B cell (primary cell): ENCODE data around the gene ADI1. TPM values are rescaled to one million over a fixed set of nuclear protein-coding genes. Genes with fewer than 3 reads are reported as not detected.

Experiments used
- ATAC-seq: fragments of 200-7000 bp; cut with Tn5 transposase; one replicate; pipeline ENCODE4 v1.10.0; 2021; ENCODE audit warnings: low read depth, mild to moderate bottlenecking, moderate number of reproducible peaks, moderate library complexity
- CTCF ChIA-PET: fragments of 350-600 bp; sonication (Branson Sonifier 250); formaldehyde crosslinking; loops from one replicate; lab custom pipeline; 2021; ENCODE audit warnings: antibody characterized with exemption, inconsistent platforms; lab: Charles Lee
- POLR2A ChIA-PET: fragments of 350-600 bp; sonication (Branson Sonifier 250); formaldehyde crosslinking; loops from one replicate; lab custom pipeline; 2021; ENCODE audit warnings: antibody characterized with exemption; lab: Charles Lee
- DNase-seq: peaks from one replicate; pipeline ENCODE4 v3.0.0; 2013
- H2AFZ ChIP-seq: 2 replicates; pipeline ENCODE4 v1.6.1; 2012; ENCODE audit warnings: mild to moderate bottlenecking, low read depth, low read length; ENCODE audit not compliant: insufficient read depth, poor library complexity, severe bottlenecking
- H3K27ac ChIP-seq, 2 donors: 1 replicate in 1 of 2; 2 replicates in 1 of 2; pipeline ENCODE4 v1.5.1; 2012 to 2013; ENCODE audit warnings: low read length in 2 of 2, mild to moderate bottlenecking in 2 of 2, moderate library complexity in 1 of 2
- H3K27me3 ChIP-seq, 4 experiments: fragments of 200-600 bp in 1 of 4; sonication (generic) in 1 of 4; replicated peaks in 1 of 4; 1 replicate in 2 of 4; 2 replicates in 2 of 4; pipeline versions ENCODE4 v1.6.1 to v1.7.0; 2013 to 2016; ENCODE audit warnings: low read length in 3 of 4, mild to moderate bottlenecking in 2 of 4, mixed read lengths in 1 of 4, moderate library complexity in 1 of 4; ENCODE audit not compliant: insufficient read depth in 4 of 4, control insufficient read depth in 3 of 4; ENCODE audit errors: control extremely low read depth in 1 of 4
- H3K36me3 ChIP-seq, 2 experiments: replicated peaks in 1 of 2; 1 replicate in 1 of 2; 2 replicates in 1 of 2; pipeline versions ENCODE4 v1.6.1 to v1.7.1; 2013; ENCODE audit warnings: low read length in 1 of 2; ENCODE audit not compliant: insufficient read depth in 2 of 2, control insufficient read depth in 1 of 2; ENCODE audit errors: control extremely low read depth in 1 of 2, extremely low read depth in 1 of 2
- H3K4me1 ChIP-seq, 2 donors: fragments of 200-600 bp in 1 of 2; sonication (generic) in 1 of 2; 1 replicate in 1 of 2; 2 replicates in 1 of 2; pipeline versions ENCODE4 v1.5.1 to v1.6.1; 2013 to 2017; ENCODE audit warnings: low read length in 2 of 2; ENCODE audit not compliant: control insufficient read depth in 2 of 2, insufficient read depth in 2 of 2
- H3K4me2 ChIP-seq: replicated peaks from 2 replicates; pipeline ENCODE3; 2012; ENCODE audit warnings: mild to moderate bottlenecking, low read depth, low read length; ENCODE audit not compliant: poor library complexity, severe bottlenecking
- H3K4me3 ChIP-seq, 5 experiments: fragments of 200-600 bp in 1 of 5; sonication (generic) in 1 of 5; 1 replicate in 3 of 5; 2 replicates in 2 of 5; pipeline versions ENCODE4 v1.5.1 to v1.7.0; 2011 to 2016; ENCODE audit warnings: low read length in 4 of 5, mild to moderate bottlenecking in 4 of 5, low read depth in 2 of 5, control low read depth in 1 of 5, moderate library complexity in 1 of 5; ENCODE audit not compliant: insufficient read depth in 1 of 5; ENCODE audit errors: control extremely low read depth in 1 of 5, extremely low read depth in 1 of 5
- H3K79me2 ChIP-seq: fragments of 200-600 bp; sonication (generic); one replicate; pipeline ENCODE4 v1.6.0; 2016; ENCODE audit warnings: low read length; ENCODE audit not compliant: control insufficient read depth, insufficient read depth
- H3K9ac ChIP-seq: fragments of 200-600 bp; sonication (generic); 2 replicates; pipeline ENCODE4 v1.6.1; 2017; ENCODE audit warnings: mild to moderate bottlenecking, low read length, moderate library complexity
- H3K9me3 ChIP-seq, 3 donors: one replicate each; pipeline versions ENCODE4 v1.6.1 to v1.7.1; 2013; ENCODE audit warnings: low read length in 2 of 3; ENCODE audit not compliant: control insufficient read depth in 2 of 3, insufficient read depth in 1 of 3; ENCODE audit errors: control extremely low read depth in 1 of 3
- H4K20me1 ChIP-seq: 2 replicates; pipeline ENCODE4 v1.6.0; 2012; ENCODE audit warnings: mild to moderate bottlenecking, low read length; ENCODE audit not compliant: insufficient read depth, control insufficient read depth, poor library complexity, severe bottlenecking
- H3K27ac Mint-ChIP-seq: one replicate; pipeline ENCODE4 v1.8.0; 2021; ENCODE audit warnings: mixed read lengths
- H3K27me3 Mint-ChIP-seq: one replicate; pipeline ENCODE4 v1.8.0; 2021; ENCODE audit warnings: mixed read lengths
- H3K4me1 Mint-ChIP-seq: one replicate; pipeline ENCODE4 v1.8.0; 2021; ENCODE audit warnings: mixed read lengths
- H3K4me3 Mint-ChIP-seq: one replicate; pipeline ENCODE4 v1.8.0; 2021; ENCODE audit warnings: mixed read lengths
- H3K9me3 Mint-ChIP-seq: one replicate; pipeline ENCODE4 v1.8.0; 2022; ENCODE audit warnings: mixed read lengths; ENCODE audit not compliant: insufficient read depth
- CTCF ChIP-seq: fragments of 200-600 bp; IDR thresholded peaks from one replicate; pipeline ENCODE4 v1.8.0; 2022; ENCODE audit warnings: antibody characterized with exemption, mild to moderate bottlenecking
- EZH2 ChIP-seq: IDR thresholded peaks from 2 replicates; pipeline ENCODE4 v1.6.1; 2012; ENCODE audit warnings: borderline replicate concordance, low read depth, mild to moderate bottlenecking, moderate library complexity, low read length; ENCODE audit not compliant: insufficient read depth, poor library complexity, severe bottlenecking
- WGBS: methylation state at CpG from one replicate; pipeline ENCODE4 v1.1.5; 2013; ENCODE audit warnings: missing lambda C conversion rate; ENCODE audit not compliant: insufficient coverage; 5-methylcytosine and 5-hydroxymethylcytosine counted together
- intact Hi-C: fragments of 100-400 bp; cut with micrococcal nuclease; formaldehyde crosslinking; loops from one replicate; pipeline ENCODE4 v1.10.0; 2022
- polyA plus RNA-seq: library from polyadenylated mRNA; depleted of rRNA; stranded (reverse); fragments of >200 nt; gene quantifications from 2 replicates; pipeline ENCODE4 v1.2.3, GENCODE V29; 2012
- total RNA-seq, 2 donors: library from RNA; stranded (reverse); fragments of 120-200 nt in 1 of 2; gene quantifications; 1 replicate in 1 of 2; 2 replicates in 1 of 2; pipeline versions ENCODE4 v1.2.3 to v1.2.4, GENCODE V29; 2013 to 2022

ADI1 gene
- total and polyA plus RNA-seq, 2 donors (not counting 1 experiment from before 2014, with no cell fraction given), result 15.2 to 23.1 TPM

- H3K9ac ChIP-seq, result no peak overlapping the region
- ATAC-seq (no peak), DNase-seq (no peak)
- peaks cover 0 to 2% of the 10 kb centered on the region in 2 experiments for H3K36me3 ChIP-seq
- H3K4me3 ChIP-seq, result no peak overlapping the region
- Mint-ChIP-seq H3K4me1 (peaks cover 11% of the 10 kb centered on the region), H3K4me3 (no peak overlapping the region), H3K9me3 (no peaks in the 10 kb centered on the region), H3K27me3 (no peaks in the 10 kb centered on the region), H3K27ac (no peak overlapping the region)
- H3K79me2 ChIP-seq, result no peaks in the 10 kb centered on the region
- H2AFZ ChIP-seq, result no peak overlapping the region
- POLR2A ChIA-PET, result no interaction called here
- WGBS, result 92% methylated on average over 22 of the region's 24 CpGs
- H3K27me3 ChIP-seq, result no peaks in the 10 kb centered on the region
- TF ChIP-seq EZH2 (no peak), CTCF (no peak)
- intact Hi-C loops, result no loop called here
- CTCF ChIA-PET, result no interaction called here
- H3K9me3 ChIP-seq, result peaks cover 0 to 6% (median 0%) of the 10 kb centered on the region in 3 donors
- H4K20me1 ChIP-seq, result no peaks in the 10 kb centered on the region
- H3K4me1 ChIP-seq, result peaks cover 3 to 7% of the 10 kb centered on the region in 2 donors
- H3K4me2 ChIP-seq, result no peak overlapping the region
- no peak overlapping the region for H3K27ac ChIP-seq
Observed at GRCh38 chr2:3534251-3534814, 15.0 kb upstream of the ADI1 start.

- Mint-ChIP-seq H3K4me1 (peaks cover 11% of the 10 kb centered on the region), H3K27ac (no peak overlapping the region), H3K4me3 (no peak overlapping the region), H3K9me3 (no peaks in the 10 kb centered on the region), H3K27me3 (no peaks in the 10 kb centered on the region)
- no peak for TF ChIP-seq CTCF
- no peak for TF ChIP-seq EZH2
- intact Hi-C loops, result no loop called here
- no peak overlapping the region for H3K9ac ChIP-seq
- ChIA-PET CTCF (no interaction called here), POLR2A (interaction anchor here (0.6 kb wide), 1 partner anchor 30 kb away, joined by 4 read pairs; no protein-coding TSS in a partner anchor)
- no peaks in the 10 kb centered on the region for H4K20me1 ChIP-seq
- H3K4me2 ChIP-seq, result no peak overlapping the region
- ATAC-seq, result no peak
- H3K36me3 ChIP-seq, result peaks cover 0 to 2% of the 10 kb centered on the region in 2 experiments
- no peaks in the 10 kb centered on the region for H3K79me2 ChIP-seq
- no peak overlapping the region for H2AFZ ChIP-seq
- no peak overlapping the region for H3K27ac ChIP-seq
- H3K4me3 ChIP-seq, result no peak overlapping the region
- H3K27me3 ChIP-seq, result no peaks in the 10 kb centered on the region
- H3K4me1 ChIP-seq, result peaks cover 3 to 7% of the 10 kb centered on the region in 2 donors
- H3K9me3 ChIP-seq, result peaks cover 0 to 6% (median 0%) of the 10 kb centered on the region in 3 donors
- no peak for DNase-seq
- WGBS, result 96% methylated on average over 5 of the region's 6 CpGs
Observed at GRCh38 chr2:3533836-3534235, 14.5 kb upstream of the ADI1 start.
